GM12801 (cell line): ENCODE measurements around the gene CYLD.

Experiments
- CTCF ChIP-seq: IDR thresholded peaks from one replicate; pipeline ENCODE4 v1.5.1; 2011; ENCODE audit warnings: control low read depth; ENCODE audit not compliant: insufficient read length; ENCODE audit errors: extremely low read depth

The CYLD gene

GRCh38 chr16:50735629-50736122 lies 6.2 kb upstream of the CYLD start:
- TF ChIP-seq CTCF, result no peak

GRCh38 chr16:50736448-50736847 lies 5.4 kb upstream of the CYLD start:
- TF ChIP-seq CTCF, result no peak

- no peak for TF ChIP-seq CTCF
Observed at GRCh38 chr16:50737420-50737959, 4.4 kb upstream of the CYLD start.

GRCh38 chr16:50739031-50739430 lies 2.9 kb upstream of the CYLD start:
- no peak for TF ChIP-seq CTCF

- TF ChIP-seq CTCF, result no peak
Observed at GRCh38 chr16:50740736-50741135, 1.1 kb upstream of the CYLD start.

GRCh38 chr16:50741225-50741780 lies 583 bp upstream of the CYLD start:
- no peak for TF ChIP-seq CTCF

GRCh38 chr16:50742576-50743200 lies 802 bp downstream of the CYLD start:
- no peak for TF ChIP-seq CTCF
